Loucy (cell line): Measurements from ENCODE around the gene APOL6.
A peak's percentile ranks its signal among the peaks of the same experiment; 100 is the strongest.

Experiments used
- H2AFZ ChIP-seq: fragments of 200-600 bp; sonication (generic); 2 replicates; pipeline ENCODE4 v1.6.0; 2016; ENCODE audit warnings: antibody characterized with exemption, mild to moderate bottlenecking, low read length, moderate library complexity
- H3F3A ChIP-seq: fragments of 200-600 bp; 2 replicates; pipeline ENCODE4 v1.6.0; 2016; ENCODE audit warnings: antibody characterized with exemption, low read depth, mild to moderate bottlenecking
- H3K27me3 ChIP-seq: fragments of 200-600 bp; sonication (generic); 2 replicates; pipeline ENCODE4 v1.6.1; 2014; ENCODE audit warnings: low read length, mild to moderate bottlenecking; ENCODE audit not compliant: insufficient read depth, poor library complexity, severe bottlenecking
- H3K36me3 ChIP-seq: fragments of 200-600 bp; sonication (generic); 2 replicates; pipeline ENCODE4 v1.6.1; 2016; ENCODE audit warnings: low read length; ENCODE audit not compliant: insufficient read depth
- H3K4me1 ChIP-seq: fragments of 200-600 bp; sonication (generic); 2 replicates; pipeline ENCODE4 v1.5.1; 2014; ENCODE audit warnings: low read length, mild to moderate bottlenecking; ENCODE audit not compliant: insufficient read depth, poor library complexity, severe bottlenecking
- H3K4me2 ChIP-seq: fragments of 200-600 bp; sonication (generic); 2 replicates; pipeline ENCODE4 v1.6.0; 2014; ENCODE audit warnings: antibody characterized with exemption, low read length, low read depth, mild to moderate bottlenecking; ENCODE audit not compliant: poor library complexity, severe bottlenecking
- H3K4me3 ChIP-seq: fragments of 200-600 bp; sonication (generic); 2 replicates; pipeline ENCODE4 v1.5.1; 2014; ENCODE audit warnings: low read length, mild to moderate bottlenecking, mixed read lengths; ENCODE audit not compliant: poor library complexity, severe bottlenecking
- H3K79me2 ChIP-seq: fragments of 200-600 bp; sonication (generic); 2 replicates; pipeline ENCODE4 v1.6.1; 2014; ENCODE audit warnings: low read length; ENCODE audit not compliant: insufficient read depth
- H3K9ac ChIP-seq: fragments of 200-600 bp; sonication (generic); 2 replicates; pipeline ENCODE4 v1.6.0; 2014; ENCODE audit warnings: mild to moderate bottlenecking, low read depth, low read length, moderate library complexity; ENCODE audit not compliant: poor library complexity, severe bottlenecking
- H3K9me2 ChIP-seq: fragments of 200-600 bp; sonication (generic); replicated peaks from 2 replicates; pipeline ENCODE4 v1.6.1; 2016; ENCODE audit warnings: low read depth, low read length, mixed read lengths
- H3K9me3 ChIP-seq: fragments of 200-600 bp; sonication (generic); 2 replicates; pipeline ENCODE4 v1.6.1; 2014; ENCODE audit warnings: mild to moderate bottlenecking, antibody characterized with exemption, low read length, low read depth; ENCODE audit not compliant: insufficient read depth
- H4K20me1 ChIP-seq: fragments of 200-600 bp; sonication (generic); 2 replicates; pipeline ENCODE4 v1.6.0; 2014; ENCODE audit warnings: antibody characterized with exemption, low read length, mild to moderate bottlenecking; ENCODE audit not compliant: insufficient read depth, poor library complexity, severe bottlenecking
- CTCF ChIP-seq: fragments of 200-600 bp; sonication (generic); conservative IDR thresholded peaks from 2 replicates; pipeline ENCODE4 v1.5.1; 2014; ENCODE audit warnings: mild to moderate bottlenecking, antibody characterized with exemption, low read length
- EZH2phosphoT487 ChIP-seq: fragments of 200-600 bp; IDR thresholded peaks from 2 replicates; pipeline ENCODE4 v1.6.1; 2018; ENCODE audit warnings: antibody characterized with exemption, mild to moderate bottlenecking, moderate library complexity, borderline replicate concordance

Gene APOL6

GRCh38 chr22:35649636-35650250, 1.5 kb downstream of the APOL6 start:
- peak overlapping the region; percentile 88 for H3K9ac ChIP-seq

GRCh38 chr22:35651085-35651484, 2.8 kb downstream of the APOL6 start:
- H3K9ac ChIP-seq = no peak overlapping the region
- no peak overlapping the region for H2AFZ ChIP-seq
- no peaks in the 10 kb centered on the region for H3K27me3 ChIP-seq
- H4K20me1 ChIP-seq = no peaks in the 10 kb centered on the region
- H3K9me2 ChIP-seq = no peaks in the 10 kb centered on the region
- peaks cover 31% of the 10 kb centered on the region for H3K4me1 ChIP-seq
- no peaks in the 10 kb centered on the region for H3F3A ChIP-seq
- H3K4me3 ChIP-seq = no peak overlapping the region
- H3K79me2 ChIP-seq = peaks cover 44% of the 10 kb centered on the region
- no peak overlapping the region for H3K4me2 ChIP-seq
- TF ChIP-seq EZH2phosphoT487 (no peak), CTCF (no peak)
- H3K36me3 ChIP-seq = no peaks in the 10 kb centered on the region; the same call in 1 of the 2 replicates
- no peaks in the 10 kb centered on the region; the same call in 1 of the 2 replicates for H3K9me3 ChIP-seq

More at GRCh38 chr22:35649636-35650250, 1.5 kb downstream of the APOL6 start:
- H3K79me2 ChIP-seq = peaks cover 40% of the 10 kb centered on the region
- no peaks in the 10 kb centered on the region for H3K27me3 ChIP-seq
- H4K20me1 ChIP-seq = no peaks in the 10 kb centered on the region
- no peaks in the 10 kb centered on the region for H3K9me2 ChIP-seq
- peak overlapping the region; percentile 63 for H3K4me2 ChIP-seq
- H2AFZ ChIP-seq = no peak overlapping the region
- H3K36me3 ChIP-seq = no peaks in the 10 kb centered on the region
- H3K9me3 ChIP-seq = no peaks in the 10 kb centered on the region; the same call in 1 of the 2 replicates
- peaks cover 27% of the 10 kb centered on the region for H3K4me1 ChIP-seq
- no peaks in the 10 kb centered on the region for H3F3A ChIP-seq
- TF ChIP-seq EZH2phosphoT487 (no peak), CTCF (no peak)
- H3K4me3 ChIP-seq = peak overlapping the region; percentile 91

GRCh38 chr22:35653824-35654223, 5.6 kb downstream of the APOL6 start:
- H3K9ac ChIP-seq = no peak overlapping the region
- H3K4me1 ChIP-seq = peaks cover 49% of the 10 kb centered on the region
- H3K4me3 ChIP-seq = peak overlapping the region; percentile 26
- H3K36me3 ChIP-seq = peaks cover 21% of the 10 kb centered on the region
- no peak overlapping the region for H2AFZ ChIP-seq
- no peaks in the 10 kb centered on the region for H3K27me3 ChIP-seq
- H3K9me3 ChIP-seq = no peaks in the 10 kb centered on the region; the same call in 1 of the 2 replicates
- H3F3A ChIP-seq = no peaks in the 10 kb centered on the region
- TF ChIP-seq CTCF (no peak), EZH2phosphoT487 (no peak)
- no peaks in the 10 kb centered on the region for H3K9me2 ChIP-seq
- H3K4me2 ChIP-seq = peak overlapping the region; percentile 39
- H3K79me2 ChIP-seq = peaks cover 46% of the 10 kb centered on the region
- H4K20me1 ChIP-seq = no peaks in the 10 kb centered on the region
